PC-3 (cell line): ENCODE results near the gene PLXNB2. TPM values are rescaled to one million over a fixed set of nuclear protein-coding genes. Genes with fewer than 3 reads are reported as not detected.

ENCODE experiments used
- ATAC-seq: fragments of 200-7000 bp; cut with Tn5 transposase; 2 replicates; pipeline ENCODE4 v1.9.1; 2020; ENCODE audit warnings: mild to moderate bottlenecking, moderate library complexity
- BruUV-seq: library from RNA; stranded (reverse); fragments of 400-500 nt; replicated peaks from 2 replicates; lab custom pipeline; 2021; lab: Mats Ljungman, UMichigan
- CTCF ChIA-PET: fragments of 300-600 bp; sonication (Branson Sonifier 250); formaldehyde crosslinking; loops from one replicate; lab custom pipeline; 2022; ENCODE audit warnings: antibody characterized with exemption; lab: Charles Lee
- POLR2A ChIA-PET: fragments of 300-600 bp; sonication (Branson Sonifier 250); formaldehyde crosslinking; loops from one replicate; lab custom pipeline; 2022; ENCODE audit warnings: antibody characterized with exemption; ENCODE audit not compliant: unreplicated experiment; lab: Charles Lee
- DNase-seq: peaks from one replicate; pipeline ENCODE4 v3.0.0-alpha.2; 2015
- H2AFZ ChIP-seq: fragments of 300-600 bp; sonication (generic); 2 replicates; pipeline ENCODE4 v1.6.0; 2016; ENCODE audit warnings: antibody characterized with exemption, low read length
- H3F3A ChIP-seq: fragments of 300-600 bp; sonication (generic); one replicate; pipeline ENCODE4 v1.6.0; 2017; ENCODE audit warnings: antibody characterized with exemption, low read length, control low read depth, mild to moderate bottlenecking; ENCODE audit not compliant: unreplicated experiment
- H3K27ac ChIP-seq: fragments of 300-600 bp; sonication (generic); 2 replicates; pipeline ENCODE4 v1.5.1; 2016; ENCODE audit warnings: mild to moderate bottlenecking, low read length
- H3K27me3 ChIP-seq: fragments of 300-600 bp; sonication (generic); 2 replicates; pipeline ENCODE4 v1.6.1; 2016; ENCODE audit warnings: low read length, mixed read lengths
- H3K36me3 ChIP-seq: fragments of 300-600 bp; sonication (generic); 2 replicates; pipeline ENCODE4 v1.6.1; 2016; ENCODE audit warnings: low read depth, mixed run types, low read length, mixed read lengths
- H3K4me1 ChIP-seq: fragments of 300-600 bp; sonication (generic); 2 replicates; pipeline ENCODE4 v1.5.1; 2016; ENCODE audit warnings: low read length; ENCODE audit not compliant: insufficient read depth
- H3K4me2 ChIP-seq: fragments of 300-600 bp; sonication (generic); 2 replicates; pipeline ENCODE4 v1.6.0; 2016; ENCODE audit warnings: low read length
- H3K4me3 ChIP-seq: fragments of 300-600 bp; sonication (generic); 2 replicates; pipeline ENCODE4 v1.5.1; 2016; ENCODE audit warnings: mild to moderate bottlenecking, low read length, mixed read lengths
- H3K79me2 ChIP-seq: fragments of 300-600 bp; sonication (generic); 2 replicates; pipeline ENCODE4 v1.6.1; 2017; ENCODE audit warnings: low read length, mixed read lengths
- H3K9ac ChIP-seq: fragments of 300-600 bp; sonication (generic); 2 replicates; pipeline ENCODE4 v1.6.0; 2016; ENCODE audit warnings: mild to moderate bottlenecking, low read length
- H3K9me2 ChIP-seq: fragments of 300-600 bp; sonication (generic); replicated peaks from 2 replicates; pipeline ENCODE4 v1.6.1; 2016; ENCODE audit warnings: mixed run types, low read length, mixed read lengths
- H3K9me3 ChIP-seq: fragments of 300-600 bp; sonication (generic); 2 replicates; pipeline ENCODE4 v1.6.1; 2016; ENCODE audit warnings: low read length, mixed read lengths
- H4K20me1 ChIP-seq: fragments of 300-600 bp; sonication (generic); 2 replicates; pipeline ENCODE4 v1.6.1; 2016; ENCODE audit warnings: low read length, mixed read lengths
- EZH2 ChIP-seq: fragments of 300-600 bp; sonication (generic); IDR thresholded peaks from one replicate; pipeline ENCODE4 v1.6.1; 2017; ENCODE audit warnings: antibody characterized with exemption, mild to moderate bottlenecking, low read length; ENCODE audit not compliant: unreplicated experiment
- EZH2phosphoT487 ChIP-seq: fragments of 300-600 bp; sonication (generic); IDR thresholded peaks from 2 replicates; pipeline ENCODE4 v1.6.1; 2018; ENCODE audit warnings: mild to moderate bottlenecking, antibody characterized with exemption, low read length, borderline replicate concordance
- intact Hi-C: fragments of 100-400 bp; cut with micrococcal nuclease; formaldehyde crosslinking; loops from 2 replicates; pipeline ENCODE4 v1.9.0; 2023
- total RNA-seq: library from RNA; depleted of rRNA; stranded (reverse); fragments of >200 nt; gene quantifications from 2 replicates; pipeline ENCODE4 v1.2.3, GENCODE V29; 2014
- TF ChIP-seq, protein P1 (sequence below): fragments of 300-600 bp; sonication (generic); conservative IDR thresholded peaks from 2 replicates; pipeline ENCODE4 v1.5.1; 2017; ENCODE audit warnings: antibody characterized with exemption, low read depth, mild to moderate bottlenecking, low read length

The PLXNB2 gene
- total RNA-seq, 1 experiment from 2014 or later = 68.2 TPM

DNA sequence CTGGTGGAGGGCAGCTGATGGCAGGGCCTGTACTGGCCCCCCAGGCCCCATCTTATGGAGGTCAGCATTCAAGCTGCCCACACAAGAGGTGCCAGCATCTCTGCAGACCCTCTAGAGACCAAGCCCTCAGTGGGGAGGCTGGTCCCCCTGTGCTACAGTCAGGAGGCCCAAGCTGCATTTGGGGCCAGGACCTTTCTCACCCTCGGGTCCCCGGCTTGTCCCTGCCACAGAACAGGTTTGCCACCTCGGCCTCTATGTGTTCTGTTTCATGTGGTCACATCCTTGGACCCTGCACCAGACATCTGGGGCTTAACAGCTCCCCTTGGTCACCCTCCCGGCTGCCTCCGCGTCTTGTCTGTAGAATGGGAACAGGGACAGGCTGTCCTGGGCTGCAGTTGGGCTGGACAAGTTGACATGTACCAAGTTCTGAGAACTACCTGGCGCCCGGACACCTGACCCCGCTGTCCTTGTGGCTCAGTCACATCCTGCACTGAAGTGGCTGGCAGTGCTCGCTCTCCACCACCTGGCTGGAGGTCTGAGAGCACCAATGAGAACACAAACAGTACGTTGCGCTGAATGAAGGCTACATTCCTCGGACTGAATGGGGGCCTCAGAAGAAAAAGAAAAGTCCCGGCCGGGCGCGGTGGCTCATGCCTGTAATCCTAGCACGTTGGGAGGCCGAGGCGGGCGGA, 2.7 kb upstream of the PLXNB2 start:
- no peaks in the 10 kb centered on the region for H3K27me3 ChIP-seq
- H3K9me3 ChIP-seq = no peaks in the 10 kb centered on the region
- H4K20me1 ChIP-seq = no peaks in the 10 kb centered on the region
- no peak overlapping the region for H3K4me3 ChIP-seq
- H3K79me2 ChIP-seq = peaks cover 18% of the 10 kb centered on the region
- H3K9me2 ChIP-seq = no peaks in the 10 kb centered on the region
- ATAC-seq = no peak
- TF ChIP-seq EZH2 (no peak), EZH2phosphoT487 (no peak)
- TF ChIP-seq, protein P1, sequence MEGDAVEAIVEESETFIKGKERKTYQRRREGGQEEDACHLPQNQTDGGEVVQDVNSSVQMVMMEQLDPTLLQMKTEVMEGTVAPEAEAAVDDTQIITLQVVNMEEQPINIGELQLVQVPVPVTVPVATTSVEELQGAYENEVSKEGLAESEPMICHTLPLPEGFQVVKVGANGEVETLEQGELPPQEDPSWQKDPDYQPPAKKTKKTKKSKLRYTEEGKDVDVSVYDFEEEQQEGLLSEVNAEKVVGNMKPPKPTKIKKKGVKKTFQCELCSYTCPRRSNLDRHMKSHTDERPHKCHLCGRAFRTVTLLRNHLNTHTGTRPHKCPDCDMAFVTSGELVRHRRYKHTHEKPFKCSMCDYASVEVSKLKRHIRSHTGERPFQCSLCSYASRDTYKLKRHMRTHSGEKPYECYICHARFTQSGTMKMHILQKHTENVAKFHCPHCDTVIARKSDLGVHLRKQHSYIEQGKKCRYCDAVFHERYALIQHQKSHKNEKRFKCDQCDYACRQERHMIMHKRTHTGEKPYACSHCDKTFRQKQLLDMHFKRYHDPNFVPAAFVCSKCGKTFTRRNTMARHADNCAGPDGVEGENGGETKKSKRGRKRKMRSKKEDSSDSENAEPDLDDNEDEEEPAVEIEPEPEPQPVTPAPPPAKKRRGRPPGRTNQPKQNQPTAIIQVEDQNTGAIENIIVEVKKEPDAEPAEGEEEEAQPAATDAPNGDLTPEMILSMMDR = no peak
- BruUV-seq = no TSS peak
- no peak overlapping the region for H3K27ac ChIP-seq
- no peaks in the 10 kb centered on the region for H3F3A ChIP-seq
- H3K9ac ChIP-seq = no peak overlapping the region
- peaks cover 6% of the 10 kb centered on the region for H3K4me1 ChIP-seq
- no peaks in the 10 kb centered on the region for H3K36me3 ChIP-seq
- DNase-seq = no peak
- H2AFZ ChIP-seq = no peak overlapping the region
- ChIA-PET CTCF (no interaction called here), POLR2A (no interaction called here)
- intact Hi-C loops = no loop called here
- H3K4me2 ChIP-seq = no peak overlapping the region

DNA sequence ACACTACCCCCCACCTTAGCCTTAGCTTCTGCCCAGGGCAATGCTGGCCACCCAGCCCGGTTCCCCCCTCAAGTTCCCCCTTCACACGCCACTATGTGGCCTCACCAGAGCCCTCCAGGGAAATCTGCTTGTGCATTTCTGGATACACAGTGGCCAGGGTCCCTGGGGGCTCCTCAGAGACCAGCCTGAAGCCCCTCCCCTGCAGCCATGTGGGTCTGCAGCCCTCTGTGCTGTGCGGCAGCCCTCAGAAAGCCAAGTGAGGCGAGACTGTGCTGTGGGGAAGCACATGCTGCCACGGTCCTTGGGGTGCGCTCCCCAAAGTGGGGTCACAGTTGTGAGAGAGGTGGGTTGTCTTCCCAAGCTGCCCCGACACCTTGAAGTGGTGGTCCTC, 2.1 kb upstream of the PLXNB2 start:
- Histone ChIP-seq H3K79me2 (peaks cover 24% of the 10 kb centered on the region), H3K36me3 (no peaks in the 10 kb centered on the region), H3F3A (no peaks in the 10 kb centered on the region), H3K9ac (no peak overlapping the region), H3K9me3 (no peaks in the 10 kb centered on the region), H3K4me3 (no peak overlapping the region), H2AFZ (no peak overlapping the region), H3K4me1 (peaks cover 11% of the 10 kb centered on the region), H3K9me2 (no peaks in the 10 kb centered on the region), H3K27me3 (no peaks in the 10 kb centered on the region), H4K20me1 (no peaks in the 10 kb centered on the region), H3K4me2 (no peak overlapping the region), H3K27ac (no peak overlapping the region)
- intact Hi-C loops = no loop called here
- ATAC-seq = no peak
- no peak for DNase-seq
- ChIA-PET POLR2A (no interaction called here), CTCF (no interaction called here)
- no peak for TF ChIP-seq EZH2phosphoT487
- TF ChIP-seq, protein P1 = no peak
- TF ChIP-seq EZH2 = no peak
- no TSS peak for BruUV-seq

DNA sequence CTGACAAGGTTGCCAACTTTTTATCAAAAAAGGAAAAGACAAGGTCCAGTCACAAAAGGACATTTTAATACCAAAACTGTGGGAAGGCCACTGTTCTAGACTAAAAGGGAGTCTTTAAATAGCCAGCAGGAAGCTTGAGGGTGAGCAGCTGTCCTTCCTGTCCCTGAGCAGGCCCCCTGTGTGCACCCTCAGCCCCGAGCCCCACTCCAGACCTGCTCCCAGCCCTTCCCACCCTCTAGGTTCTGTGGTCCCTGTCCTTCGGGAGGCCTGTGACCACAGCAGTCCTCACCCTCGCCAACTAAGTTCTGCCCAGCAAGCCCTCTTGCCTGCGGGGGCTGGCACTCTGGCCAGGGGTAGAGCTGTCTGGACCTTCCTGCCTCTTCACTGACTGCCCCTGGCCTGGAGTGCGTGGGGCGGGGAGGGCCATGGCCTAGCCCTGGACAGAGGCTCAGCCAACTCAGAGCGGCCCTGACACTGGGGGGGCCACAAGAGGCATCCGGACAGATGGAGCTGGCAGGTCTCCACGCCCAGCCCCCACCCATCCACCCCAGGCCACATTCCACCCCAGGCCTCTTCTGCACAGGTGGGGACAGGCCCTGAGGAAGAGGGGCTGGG, 1.6 kb upstream of the PLXNB2 start:
- intact Hi-C loops = no loop called here
- ChIA-PET POLR2A (no interaction called here), CTCF (no interaction called here)
- TF ChIP-seq, protein P1 = no peak
- TF ChIP-seq EZH2phosphoT487 (no peak), EZH2 (no peak)
- BruUV-seq = no TSS peak
- no peak overlapping the region for H3K9ac ChIP-seq
- H3K9me2 ChIP-seq = no peaks in the 10 kb centered on the region
- H4K20me1 ChIP-seq = no peaks in the 10 kb centered on the region
- no peak for DNase-seq
- H3K27me3 ChIP-seq = no peaks in the 10 kb centered on the region
- H3K9me3 ChIP-seq = no peaks in the 10 kb centered on the region
- H3K27ac ChIP-seq = no peak overlapping the region
- H2AFZ ChIP-seq = no peak overlapping the region
- peaks cover 16% of the 10 kb centered on the region for H3K4me1 ChIP-seq
- ATAC-seq = no peak
- H3K36me3 ChIP-seq = no peaks in the 10 kb centered on the region
- peaks cover 3% of the 10 kb centered on the region for H3F3A ChIP-seq
- no peak overlapping the region for H3K4me3 ChIP-seq
- H3K4me2 ChIP-seq = no peak overlapping the region
- H3K79me2 ChIP-seq = peaks cover 27% of the 10 kb centered on the region
